GM12872 (cell line): ENCODE measurements around the gene NR2F2.
A peak's percentile ranks its signal among the peaks of the same experiment; 100 is the strongest.

Experiments
- TF ChIP-seq, protein P1 (sequence below): IDR thresholded peaks from 3 replicates; pipeline ENCODE4 v1.5.1; 2011; ENCODE audit warnings: low read depth, mild to moderate bottlenecking, low read length, moderate library complexity; ENCODE audit not compliant: insufficient read depth

NR2F2 gene

DNA sequence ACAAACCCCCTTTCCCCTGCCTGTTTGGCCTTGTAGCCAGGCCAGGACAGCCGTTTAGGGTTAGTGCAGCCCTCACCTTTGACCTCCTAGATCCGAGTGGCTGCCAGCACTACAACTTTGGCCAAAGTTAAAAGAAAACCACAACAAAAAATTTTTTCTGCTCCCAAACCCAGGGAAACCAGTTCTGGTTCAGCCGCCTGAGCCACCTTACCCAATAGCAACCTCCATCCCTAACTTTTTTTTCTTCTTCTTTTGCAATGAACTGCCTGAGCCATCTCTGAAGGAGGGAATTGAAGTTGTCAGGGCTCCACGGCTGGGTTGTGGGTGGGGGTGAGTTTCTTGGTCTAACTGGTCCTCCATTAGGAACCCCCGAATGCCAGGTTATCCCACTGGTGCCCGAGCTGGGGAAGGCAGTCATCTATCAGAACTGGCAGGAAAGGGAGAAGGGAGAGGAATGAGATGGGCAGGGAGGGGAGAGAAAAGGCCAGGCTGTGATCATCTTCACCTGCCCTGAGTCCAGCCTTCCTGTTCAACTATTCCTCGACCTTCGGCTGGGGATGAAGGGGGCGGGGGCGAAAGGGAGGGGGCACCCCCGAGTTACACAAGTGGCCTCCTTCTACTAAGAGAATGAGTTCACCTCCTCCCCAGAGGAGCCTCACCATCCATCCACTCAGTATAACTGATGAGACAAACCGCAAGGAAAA lies 6.2 kb upstream of the NR2F2 start:
- TF ChIP-seq, protein P1, sequence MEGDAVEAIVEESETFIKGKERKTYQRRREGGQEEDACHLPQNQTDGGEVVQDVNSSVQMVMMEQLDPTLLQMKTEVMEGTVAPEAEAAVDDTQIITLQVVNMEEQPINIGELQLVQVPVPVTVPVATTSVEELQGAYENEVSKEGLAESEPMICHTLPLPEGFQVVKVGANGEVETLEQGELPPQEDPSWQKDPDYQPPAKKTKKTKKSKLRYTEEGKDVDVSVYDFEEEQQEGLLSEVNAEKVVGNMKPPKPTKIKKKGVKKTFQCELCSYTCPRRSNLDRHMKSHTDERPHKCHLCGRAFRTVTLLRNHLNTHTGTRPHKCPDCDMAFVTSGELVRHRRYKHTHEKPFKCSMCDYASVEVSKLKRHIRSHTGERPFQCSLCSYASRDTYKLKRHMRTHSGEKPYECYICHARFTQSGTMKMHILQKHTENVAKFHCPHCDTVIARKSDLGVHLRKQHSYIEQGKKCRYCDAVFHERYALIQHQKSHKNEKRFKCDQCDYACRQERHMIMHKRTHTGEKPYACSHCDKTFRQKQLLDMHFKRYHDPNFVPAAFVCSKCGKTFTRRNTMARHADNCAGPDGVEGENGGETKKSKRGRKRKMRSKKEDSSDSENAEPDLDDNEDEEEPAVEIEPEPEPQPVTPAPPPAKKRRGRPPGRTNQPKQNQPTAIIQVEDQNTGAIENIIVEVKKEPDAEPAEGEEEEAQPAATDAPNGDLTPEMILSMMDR: no peak

DNA sequence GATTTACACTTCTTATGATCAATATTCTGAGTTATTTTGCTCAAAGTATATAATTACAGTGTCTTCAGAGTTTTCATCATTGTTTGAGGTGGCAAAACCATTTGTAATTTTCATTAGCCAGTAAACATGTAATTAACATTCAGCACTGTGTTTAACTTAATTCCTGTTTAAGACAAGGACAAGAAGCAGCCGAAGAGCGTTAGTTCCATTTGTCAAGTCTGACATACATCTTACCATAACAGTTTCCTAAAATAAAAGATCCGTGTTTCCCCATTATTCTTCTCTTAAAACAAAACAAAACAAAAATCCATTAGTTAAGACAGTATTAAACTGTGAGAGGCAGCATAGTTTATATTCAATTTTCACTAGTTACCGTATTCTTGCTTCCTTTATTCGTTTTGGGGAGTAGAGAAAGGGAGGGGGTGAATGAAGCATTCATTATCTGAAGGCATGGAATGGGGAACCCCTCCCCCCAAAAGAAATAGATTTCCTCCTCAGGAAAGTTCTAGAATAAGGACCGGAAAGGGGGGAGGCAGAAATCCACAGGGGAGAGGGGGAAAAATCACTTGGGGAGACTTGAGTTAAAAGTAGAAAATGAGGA lies 5.5 kb upstream of the NR2F2 start:
- TF ChIP-seq, protein P1: no peak

DNA sequence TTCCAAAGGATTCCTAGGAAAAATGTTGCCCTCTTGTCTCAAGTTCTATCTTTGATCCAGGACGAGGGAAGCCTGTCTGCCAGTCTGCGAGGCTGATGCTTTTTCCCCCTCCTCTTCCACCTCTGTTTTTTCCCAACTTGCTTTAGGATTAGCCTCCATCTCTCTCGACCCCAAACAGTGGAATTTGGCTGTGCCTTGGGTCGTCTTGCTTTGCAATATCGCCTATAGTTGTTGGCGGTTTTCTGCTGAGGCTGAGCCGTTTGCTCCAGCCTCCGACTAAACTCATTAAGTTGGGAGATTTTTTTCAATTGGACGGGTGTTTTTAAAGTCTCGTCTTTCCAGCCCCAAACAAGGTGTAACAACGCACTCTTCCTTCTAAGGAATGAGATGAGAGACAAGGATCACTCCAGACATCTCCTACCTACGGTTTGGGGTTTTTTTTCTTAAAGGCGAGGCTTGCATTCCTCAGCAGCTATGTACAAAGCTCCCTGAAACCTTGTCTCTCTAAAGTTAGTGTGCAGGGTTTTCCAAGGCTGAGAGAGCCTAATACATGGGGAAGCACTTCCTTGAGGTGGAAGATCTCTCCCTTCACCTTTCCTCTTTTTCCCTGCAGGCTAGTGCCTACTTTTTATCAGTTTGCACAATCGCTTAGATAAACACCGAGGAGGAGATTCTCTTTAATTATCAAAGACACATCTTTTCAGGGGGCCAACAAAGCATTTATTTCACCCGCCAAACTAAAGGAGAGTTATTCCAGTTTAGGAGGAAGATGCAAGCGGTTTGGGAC lies 4.8 kb upstream of the NR2F2 start:
- TF ChIP-seq, protein P1: no peak

DNA sequence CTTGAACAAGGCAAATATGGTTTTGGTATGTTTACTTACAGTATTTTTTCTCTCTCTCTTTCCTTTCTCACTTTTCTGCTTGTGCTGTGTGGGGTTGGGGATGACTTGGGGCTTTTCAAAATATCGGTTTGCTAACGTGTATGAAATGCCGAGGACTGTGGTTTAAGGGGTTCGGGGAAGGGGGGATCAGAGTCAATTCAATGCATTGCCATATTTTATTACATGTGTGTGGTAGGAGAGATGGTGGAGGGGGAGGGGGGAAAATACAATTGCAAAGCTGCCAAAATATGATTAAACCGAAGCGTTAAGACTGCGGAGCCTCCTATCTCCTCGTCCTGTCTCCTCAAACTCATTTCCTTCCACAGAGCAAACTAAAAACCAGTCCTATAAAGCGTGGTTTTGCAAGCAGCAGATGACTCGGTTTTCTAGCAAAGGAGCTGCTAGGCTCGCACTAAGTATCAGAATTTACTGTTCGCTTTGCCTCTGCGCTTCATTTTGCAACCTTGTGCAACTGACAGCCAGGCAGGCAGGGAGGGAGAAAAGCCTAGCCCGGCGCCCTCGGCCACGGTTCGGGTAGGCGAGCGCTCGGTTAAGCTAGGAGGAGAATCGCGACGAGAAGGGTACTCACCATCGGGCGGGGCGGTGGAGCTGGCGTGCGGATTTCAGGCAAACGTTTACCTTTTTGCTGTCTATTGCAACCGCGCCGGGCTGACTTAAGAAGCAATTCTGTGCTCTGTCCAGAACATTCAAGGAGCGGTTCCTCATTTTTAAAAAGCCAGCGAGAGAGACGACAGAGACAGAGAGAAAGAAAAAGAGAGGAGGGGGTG lies 4.0 kb upstream of the NR2F2 start:
- TF ChIP-seq, protein P1: no peak

DNA sequence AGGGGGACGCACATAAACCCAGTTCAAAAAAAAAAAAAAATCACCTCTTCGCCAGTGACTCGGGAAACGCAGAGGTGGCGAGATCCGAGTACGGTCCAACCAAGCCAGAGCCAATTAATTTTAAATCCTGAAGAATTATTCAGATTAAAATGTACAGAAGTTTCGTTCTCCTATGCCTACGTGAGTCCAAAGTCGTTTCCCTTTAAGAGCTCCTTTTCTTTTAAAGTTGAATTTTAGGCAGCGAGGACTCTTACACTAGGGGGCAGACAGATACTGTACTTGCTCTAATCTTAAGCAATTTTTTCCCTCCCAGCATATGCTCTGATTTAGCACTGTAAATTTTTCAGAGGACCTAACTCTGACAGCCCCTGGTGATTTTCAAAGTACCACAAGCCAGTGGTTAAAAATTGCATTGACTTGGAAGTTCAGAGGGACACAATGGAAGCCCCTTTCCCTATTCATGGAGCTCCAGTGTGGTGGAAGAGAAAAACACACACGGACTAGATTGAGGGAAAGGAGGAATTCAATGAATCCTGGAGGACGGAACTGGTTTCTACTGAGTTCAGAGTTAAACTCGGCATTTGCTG lies 3.3 kb upstream of the NR2F2 start:
- TF ChIP-seq, protein P1: peak; percentile 44; the same call in 2 of the 3 replicates

DNA sequence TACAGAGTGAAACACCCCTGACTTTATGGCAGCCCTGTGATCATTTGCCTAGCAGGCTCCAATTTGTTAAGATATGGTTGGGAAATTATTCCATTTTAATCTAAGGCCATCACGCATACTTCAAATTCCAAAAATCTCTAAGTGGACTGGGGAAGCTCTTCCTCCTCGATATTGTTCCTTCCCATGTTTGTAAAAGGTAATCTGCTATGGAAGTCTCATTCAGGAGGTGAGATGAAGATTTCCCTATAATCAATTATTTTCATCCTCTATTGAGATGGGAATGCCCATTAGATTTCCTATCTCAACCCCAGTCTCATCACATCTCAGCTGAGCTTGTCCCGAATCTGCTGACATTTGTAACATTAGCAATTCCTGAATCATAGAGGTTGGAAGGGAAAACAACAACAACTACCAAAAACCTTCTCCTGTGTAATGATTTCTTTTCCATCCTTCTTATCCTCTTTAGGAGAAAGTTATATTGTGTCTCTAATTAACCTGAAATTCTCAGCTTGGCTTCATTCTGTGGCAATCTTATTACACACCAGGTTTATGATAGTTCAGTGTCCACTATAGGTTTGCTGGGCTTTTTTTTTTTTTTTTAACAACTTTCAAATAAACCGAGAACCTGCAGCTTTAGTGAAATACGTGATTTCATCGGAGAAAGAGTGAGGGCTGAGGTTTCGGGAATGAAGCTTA lies 2.2 kb upstream of the NR2F2 start:
- TF ChIP-seq, protein P1: no peak
